Measurements from ENCODE around the gene FIG4. TPM values are rescaled to one million over a fixed set of nuclear protein-coding genes. Genes with fewer than 3 reads are reported as not detected.
A peak's percentile ranks its signal among the peaks of the same experiment; 100 is the strongest.

Gene FIG4
- total RNA-seq = 10 to 100 TPM; 21.7 to 26.7 TPM
- 10 to 100 TPM in 1 of 2 donors, 1 to 10 TPM in 1; 7.1 to 11.1 TPM for polyA plus RNA-seq
- long read RNA-seq, donor 1, transcript FIG4-201 (23 exons, 3,011 nt) = major isoform, 27 of 48 reads
- long read RNA-seq, donor 1, partial matches to known transcripts = 10 of 48 reads
- long read RNA-seq, donor 1, other reads (novel, unspliced or antisense) = 11 of 48 reads
- long read RNA-seq, donor 2, transcript FIG4-201 (23 exons, 3,011 nt) = major isoform, 10 of 22 reads
- long read RNA-seq, donor 2, partial matches to known transcripts = 2 of 22 reads
- long read RNA-seq, donor 2, other reads (novel, unspliced or antisense) = 10 of 22 reads

GRCh38 chr6:109690737-109691621 is at the start of gene FIG4, which contains the start of gene AK9:
Gene FIG4 (plus strand): TSS chr6:109691296. CDS start chr6:109691436, 140 bp downstream.
Gene AK9 (minus strand): TSS chr6:109691202. CDS start chr6:109675745, 15,457 bp downstream.
- 0% methylated on average over 45 to 47 of the region's 47 CpGs for WGBS, 2 donors
- peak; percentile 97 for DNase-seq
- H3K4me3 ChIP-seq (ENCODE audit: low read length in 2 of 2) = peak within 1 kb of the TSS; percentile 91 to 92
- H3K36me3 ChIP-seq (ENCODE audit: control insufficient read depth in 1 of 2, insufficient read depth in 2 of 2, low read length in 1 of 2) = no peaks in the 10 kb centered on the region
- H3K27me3 ChIP-seq (ENCODE audit: control insufficient read depth in 1 of 2, insufficient read depth in 2 of 2, low read length in 1 of 2) = no peaks in the 10 kb centered on the region
- no peaks in the 10 kb centered on the region for H3K9me3 ChIP-seq (ENCODE audit: control insufficient read depth, low read length)
- peak; percentile 99 for ATAC-seq (ENCODE audit: low FRiP score)
- peaks cover 0 to 2% of the 10 kb centered on the region in 2 donors for H3K4me1 ChIP-seq (ENCODE audit: control insufficient read depth in 1 of 2, insufficient read depth in 2 of 2, low read length in 2 of 2)
- peak within 1 kb of the TSS; percentile 61 to 88 for H3K27ac ChIP-seq (ENCODE audit: low read depth in 1 of 2, low read length in 2 of 2)
- intact Hi-C loops (cut with DNase I) = loop anchor here (10.0 kb wide), 2 partner anchors 166 to 494 kb away; partner anchors contain the start of gene CDC40 (in 1 of the 2)

- ATAC-seq (ENCODE audit: low FRiP score) (no peak), DNase-seq (no peak)
- no peaks in the 10 kb centered on the region for H3K27me3 ChIP-seq (ENCODE audit: control insufficient read depth in 1 of 2, insufficient read depth in 2 of 2, low read length in 1 of 2)
- no peak overlapping the region for H3K4me3 ChIP-seq (ENCODE audit: low read length in 2 of 2)
- H3K4me1 ChIP-seq (ENCODE audit: control insufficient read depth in 1 of 2, insufficient read depth in 2 of 2, low read length in 2 of 2) = no peaks in the 10 kb centered on the region
- peaks cover 3% of the 10 kb centered on the region for H3K9me3 ChIP-seq (ENCODE audit: control insufficient read depth, low read length)
- intact Hi-C loops (cut with DNase I) = no loop called here
- H3K27ac ChIP-seq (ENCODE audit: low read depth in 1 of 2, low read length in 2 of 2) = no peak overlapping the region
- 86 to 94% methylated on average over 2 of the region's 2 CpGs for WGBS, 2 donors
- peaks cover 3 to 6% of the 10 kb centered on the region in 2 donors for H3K36me3 ChIP-seq (ENCODE audit: control insufficient read depth in 1 of 2, insufficient read depth in 2 of 2, low read length in 1 of 2)
These were observed 47.0 kb upstream of the FIG4 start for GRCh38 chr6:109644131-109644530.

GRCh38 chr6:109653264-109653663 is 37.8 kb upstream of the FIG4 start:
- WGBS, 2 donors = 23 to 25% methylated on average over 5 of the region's 5 CpGs
- Histone ChIP-seq H3K27ac (ENCODE audit: low read depth in 1 of 2, low read length in 2 of 2) (no peak overlapping the region), H3K9me3 (ENCODE audit: control insufficient read depth, low read length) (no peaks in the 10 kb centered on the region), H3K27me3 (ENCODE audit: control insufficient read depth in 1 of 2, insufficient read depth in 2 of 2, low read length in 1 of 2) (no peaks in the 10 kb centered on the region), H3K4me1 (ENCODE audit: control insufficient read depth in 1 of 2, insufficient read depth in 2 of 2, low read length in 2 of 2) (no peaks in the 10 kb centered on the region), H3K36me3 (ENCODE audit: control insufficient read depth in 1 of 2, insufficient read depth in 2 of 2, low read length in 1 of 2) (no peaks in the 10 kb centered on the region), H3K4me3 (ENCODE audit: low read length in 2 of 2) (no peak overlapping the region)
- ATAC-seq (ENCODE audit: low FRiP score) (no peak), DNase-seq (no peak)
- intact Hi-C loops (cut with DNase I) = no loop called here

- Histone ChIP-seq H3K9me3 (ENCODE audit: control insufficient read depth, low read length) (no peaks in the 10 kb centered on the region), H3K27ac (ENCODE audit: low read depth in 1 of 2, low read length in 2 of 2) (no peak overlapping the region), H3K36me3 (ENCODE audit: control insufficient read depth in 1 of 2, insufficient read depth in 2 of 2, low read length in 1 of 2) (no peaks in the 10 kb centered on the region), H3K4me1 (ENCODE audit: control insufficient read depth in 1 of 2, insufficient read depth in 2 of 2, low read length in 2 of 2) (no peaks in the 10 kb centered on the region), H3K4me3 (ENCODE audit: low read length in 2 of 2) (no peak overlapping the region), H3K27me3 (ENCODE audit: control insufficient read depth in 1 of 2, insufficient read depth in 2 of 2, low read length in 1 of 2) (no peaks in the 10 kb centered on the region)
- ATAC-seq (ENCODE audit: low FRiP score) = no peak
- WGBS, 2 donors = 84 to 87% methylated on average over 6 of the region's 6 CpGs
- intact Hi-C loops (cut with DNase I) = no loop called here
- DNase-seq = no peak
These were observed 35.3 kb upstream of the FIG4 start for GRCh38 chr6:109655761-109656262.

GRCh38 chr6:109660526-109661320 is 30.4 kb upstream of the FIG4 start:
- no peak for ATAC-seq (ENCODE audit: low FRiP score)
- H3K36me3 ChIP-seq (ENCODE audit: control insufficient read depth in 1 of 2, insufficient read depth in 2 of 2, low read length in 1 of 2) = no peaks in the 10 kb centered on the region
- 71 to 83% methylated on average over 1 of the region's 1 CpG for WGBS, 2 donors

GRCh38 chr6:109662192-109662591 is 28.9 kb upstream of the FIG4 start:
- Histone ChIP-seq H3K9me3 (ENCODE audit: control insufficient read depth, low read length) (no peaks in the 10 kb centered on the region), H3K27me3 (ENCODE audit: control insufficient read depth in 1 of 2, insufficient read depth in 2 of 2, low read length in 1 of 2) (no peaks in the 10 kb centered on the region), H3K4me3 (ENCODE audit: low read length in 2 of 2) (no peak overlapping the region), H3K4me1 (ENCODE audit: control insufficient read depth in 1 of 2, insufficient read depth in 2 of 2, low read length in 2 of 2) (no peaks in the 10 kb centered on the region), H3K36me3 (ENCODE audit: control insufficient read depth in 1 of 2, insufficient read depth in 2 of 2, low read length in 1 of 2) (no peaks in the 10 kb centered on the region), H3K27ac (ENCODE audit: low read depth in 1 of 2, low read length in 2 of 2) (no peak overlapping the region)
- DNase-seq (no peak), ATAC-seq (ENCODE audit: low FRiP score) (no peak)
- WGBS, 2 donors = 91% methylated on average over 2 of the region's 2 CpGs
- intact Hi-C loops (cut with DNase I) = no loop called here

More at GRCh38 chr6:109660526-109661320, 30.4 kb upstream of the FIG4 start:
- Histone ChIP-seq H3K4me3 (ENCODE audit: low read length in 2 of 2) (no peak overlapping the region), H3K9me3 (ENCODE audit: control insufficient read depth, low read length) (no peaks in the 10 kb centered on the region), H3K27ac (ENCODE audit: low read depth in 1 of 2, low read length in 2 of 2) (no peak overlapping the region), H3K27me3 (ENCODE audit: control insufficient read depth in 1 of 2, insufficient read depth in 2 of 2, low read length in 1 of 2) (no peaks in the 10 kb centered on the region), H3K4me1 (ENCODE audit: control insufficient read depth in 1 of 2, insufficient read depth in 2 of 2, low read length in 2 of 2) (no peaks in the 10 kb centered on the region)
- DNase-seq = no peak
- intact Hi-C loops (cut with DNase I) = no loop called here

- WGBS, 2 donors = 49 to 68% methylated on average over 4 of the region's 4 CpGs
These were observed 21.3 kb upstream of the FIG4 start for GRCh38 chr6:109669811-109670210.

GRCh38 chr6:109671733-109672132 is 19.4 kb upstream of the FIG4 start:
- WGBS, 2 donors = 38 to 45% methylated on average over 2 of the region's 2 CpGs
- Histone ChIP-seq H3K27me3 (ENCODE audit: control insufficient read depth in 1 of 2, insufficient read depth in 2 of 2, low read length in 1 of 2) (no peaks in the 10 kb centered on the region), H3K36me3 (ENCODE audit: control insufficient read depth in 1 of 2, insufficient read depth in 2 of 2, low read length in 1 of 2) (no peaks in the 10 kb centered on the region), H3K27ac (ENCODE audit: low read depth in 1 of 2, low read length in 2 of 2) (no peak overlapping the region), H3K4me3 (ENCODE audit: low read length in 2 of 2) (no peak overlapping the region), H3K9me3 (ENCODE audit: control insufficient read depth, low read length) (no peaks in the 10 kb centered on the region), H3K4me1 (ENCODE audit: control insufficient read depth in 1 of 2, insufficient read depth in 2 of 2, low read length in 2 of 2) (no peaks in the 10 kb centered on the region)
- intact Hi-C loops (cut with DNase I) = no loop called here
- DNase-seq (no peak), ATAC-seq (ENCODE audit: low FRiP score) (no peak)

More at GRCh38 chr6:109669811-109670210, 21.3 kb upstream of the FIG4 start:
- no peaks in the 10 kb centered on the region for H3K36me3 ChIP-seq (ENCODE audit: control insufficient read depth in 1 of 2, insufficient read depth in 2 of 2, low read length in 1 of 2)
- no peak overlapping the region for H3K4me3 ChIP-seq (ENCODE audit: low read length in 2 of 2)
- H3K9me3 ChIP-seq (ENCODE audit: control insufficient read depth, low read length) = no peaks in the 10 kb centered on the region
- no peaks in the 10 kb centered on the region for H3K27me3 ChIP-seq (ENCODE audit: control insufficient read depth in 1 of 2, insufficient read depth in 2 of 2, low read length in 1 of 2)
- intact Hi-C loops (cut with DNase I) = no loop called here
- DNase-seq (no peak), ATAC-seq (ENCODE audit: low FRiP score) (no peak)
- H3K4me1 ChIP-seq (ENCODE audit: control insufficient read depth in 1 of 2, insufficient read depth in 2 of 2, low read length in 2 of 2) = no peaks in the 10 kb centered on the region
- no peak overlapping the region for H3K27ac ChIP-seq (ENCODE audit: low read depth in 1 of 2, low read length in 2 of 2)

All from aorta (tissue), 5 donors.